Activated naive CD8-positive, alpha-beta T cell treated with anti-CD3 and anti-CD28 coated beads, Interleukin-2, amount 50 U/mL, for 24 hours (primary cell): Measurements from ENCODE around the gene ABCB1.
A peak's percentile ranks its signal among the peaks of the same experiment; 100 is the strongest.

Source experiments
- ATAC-seq: fragments of 150-1000 bp; cut with Tn5 transposase; one replicate; pipeline ENCODE4 v1.10.0; 2021
- DNase-seq: peaks from one replicate; pipeline ENCODE4 v3.0.0; 2021
- H3K27ac Mint-ChIP-seq: one replicate; pipeline ENCODE4 v1.8.0; 2021; ENCODE audit warnings: mild to moderate bottlenecking, mixed read lengths
- H3K27me3 Mint-ChIP-seq: one replicate; pipeline ENCODE4 v1.8.0; 2021; ENCODE audit warnings: mixed read lengths
- H3K36me3 Mint-ChIP-seq: one replicate; pipeline ENCODE4 v1.8.0; 2021; ENCODE audit warnings: low read depth, mixed read lengths
- H3K4me1 Mint-ChIP-seq: one replicate; pipeline ENCODE4 v1.8.0; 2021; ENCODE audit warnings: mixed read lengths
- H3K4me3 Mint-ChIP-seq: one replicate; pipeline ENCODE4 v1.8.0; 2021; ENCODE audit warnings: mild to moderate bottlenecking, moderate library complexity, mixed read lengths
- H3K9me3 Mint-ChIP-seq: one replicate; pipeline ENCODE4 v1.8.0; 2021; ENCODE audit warnings: mixed read lengths

ABCB1 gene

GRCh38 chr7:87564296-87564963, 36.3 kb downstream of the ABCB1 start:
- peaks cover 7% of the 10 kb centered on the region for H3K36me3 Mint-ChIP-seq
- no peaks in the 10 kb centered on the region for H3K9me3 Mint-ChIP-seq
- ATAC-seq (peak; percentile 66), DNase-seq (peak; percentile 16)
- no peaks in the 10 kb centered on the region for H3K27me3 Mint-ChIP-seq
- H3K27ac Mint-ChIP-seq: no peak overlapping the region
- H3K4me1 Mint-ChIP-seq: peaks cover 5% of the 10 kb centered on the region
- H3K4me3 Mint-ChIP-seq: no peak overlapping the region

GRCh38 chr7:87561702-87562101, 39.0 kb downstream of the ABCB1 start:
- H3K4me3 Mint-ChIP-seq: no peak overlapping the region
- ATAC-seq (no peak), DNase-seq (no peak)
- H3K27me3 Mint-ChIP-seq: no peaks in the 10 kb centered on the region
- peaks cover 5% of the 10 kb centered on the region for H3K4me1 Mint-ChIP-seq
- H3K36me3 Mint-ChIP-seq: peaks cover 6% of the 10 kb centered on the region
- no peak overlapping the region for H3K27ac Mint-ChIP-seq
- H3K9me3 Mint-ChIP-seq: no peaks in the 10 kb centered on the region

- Mint-ChIP-seq H3K36me3 (peaks cover 6% of the 10 kb centered on the region), H3K27me3 (no peaks in the 10 kb centered on the region), H3K9me3 (no peaks in the 10 kb centered on the region), H3K4me1 (peaks cover 5% of the 10 kb centered on the region), H3K4me3 (no peak overlapping the region), H3K27ac (no peak overlapping the region)
- DNase-seq (no peak), ATAC-seq (no peak)
Observed at GRCh38 chr7:87561102-87561501, 39.6 kb downstream of the ABCB1 start.

GRCh38 chr7:87552351-87552900, 48.3 kb downstream of the ABCB1 start:
- no peak for ATAC-seq
- Mint-ChIP-seq H3K4me1 (no peaks in the 10 kb centered on the region), H3K27me3 (no peaks in the 10 kb centered on the region), H3K9me3 (no peaks in the 10 kb centered on the region), H3K36me3 (peaks cover 10% of the 10 kb centered on the region), H3K4me3 (no peak overlapping the region), H3K27ac (no peak overlapping the region)
- no peak for DNase-seq

GRCh38 chr7:87548123-87548919, 52.4 kb downstream of the ABCB1 start:
- peaks cover 13% of the 10 kb centered on the region for H3K36me3 Mint-ChIP-seq
- peaks cover 2% of the 10 kb centered on the region for H3K4me1 Mint-ChIP-seq
- no peaks in the 10 kb centered on the region for H3K27me3 Mint-ChIP-seq
- no peaks in the 10 kb centered on the region for H3K9me3 Mint-ChIP-seq
- no peak overlapping the region for H3K27ac Mint-ChIP-seq
- DNase-seq (no peak), ATAC-seq (no peak)
- no peak overlapping the region for H3K4me3 Mint-ChIP-seq

GRCh38 chr7:87545760-87546159, 54.9 kb downstream of the ABCB1 start:
- no peak overlapping the region for H3K4me3 Mint-ChIP-seq
- H3K27me3 Mint-ChIP-seq: no peaks in the 10 kb centered on the region
- ATAC-seq (no peak), DNase-seq (no peak)
- H3K27ac Mint-ChIP-seq: no peak overlapping the region
- H3K9me3 Mint-ChIP-seq: no peaks in the 10 kb centered on the region
- H3K36me3 Mint-ChIP-seq: peaks cover 13% of the 10 kb centered on the region
- peaks cover 2% of the 10 kb centered on the region for H3K4me1 Mint-ChIP-seq

- no peak overlapping the region for H3K4me3 Mint-ChIP-seq
- H3K27me3 Mint-ChIP-seq: no peaks in the 10 kb centered on the region
- no peak overlapping the region for H3K27ac Mint-ChIP-seq
- peaks cover 2% of the 10 kb centered on the region for H3K4me1 Mint-ChIP-seq
- no peak for ATAC-seq
- H3K9me3 Mint-ChIP-seq: no peaks in the 10 kb centered on the region
- H3K36me3 Mint-ChIP-seq: peaks cover 6% of the 10 kb centered on the region
- DNase-seq: no peak
Observed at GRCh38 chr7:87543623-87544022, 57.1 kb downstream of the ABCB1 start.

- H3K4me1 Mint-ChIP-seq: peaks cover 2% of the 10 kb centered on the region
Observed at GRCh38 chr7:87541648-87542047, 59.0 kb downstream of the ABCB1 start.

GRCh38 chr7:87538052-87538451, 62.6 kb downstream of the ABCB1 start:
- no peak for ATAC-seq
- H3K36me3 Mint-ChIP-seq: no peaks in the 10 kb centered on the region
- no peaks in the 10 kb centered on the region for H3K4me1 Mint-ChIP-seq
- no peak overlapping the region for H3K27ac Mint-ChIP-seq
- no peaks in the 10 kb centered on the region for H3K9me3 Mint-ChIP-seq
- DNase-seq: no peak
- H3K27me3 Mint-ChIP-seq: no peaks in the 10 kb centered on the region
- H3K4me3 Mint-ChIP-seq: no peak overlapping the region

More at GRCh38 chr7:87541648-87542047, 59.0 kb downstream of the ABCB1 start:
- no peak overlapping the region for H3K4me3 Mint-ChIP-seq
- no peaks in the 10 kb centered on the region for H3K9me3 Mint-ChIP-seq
- DNase-seq (no peak), ATAC-seq (no peak)
- H3K27me3 Mint-ChIP-seq: no peaks in the 10 kb centered on the region
- H3K27ac Mint-ChIP-seq: no peak overlapping the region
- H3K36me3 Mint-ChIP-seq: peaks cover 6% of the 10 kb centered on the region

GRCh38 chr7:87534072-87534471, 66.6 kb downstream of the ABCB1 start:
- no peak overlapping the region for H3K4me3 Mint-ChIP-seq
- no peak for DNase-seq
- H3K27ac Mint-ChIP-seq: no peak overlapping the region
- H3K36me3 Mint-ChIP-seq: no peaks in the 10 kb centered on the region
- H3K9me3 Mint-ChIP-seq: no peaks in the 10 kb centered on the region
- H3K4me1 Mint-ChIP-seq: no peaks in the 10 kb centered on the region
- no peak for ATAC-seq
- no peaks in the 10 kb centered on the region for H3K27me3 Mint-ChIP-seq

GRCh38 chr7:87530126-87530525, 70.6 kb downstream of the ABCB1 start:
- no peak for DNase-seq
- Mint-ChIP-seq H3K4me3 (no peak overlapping the region), H3K9me3 (no peaks in the 10 kb centered on the region), H3K27me3 (no peaks in the 10 kb centered on the region), H3K36me3 (peaks cover 4% of the 10 kb centered on the region), H3K4me1 (no peaks in the 10 kb centered on the region), H3K27ac (no peak overlapping the region)
- ATAC-seq: no peak

- ATAC-seq (no peak), DNase-seq (no peak)
- peaks cover 4% of the 10 kb centered on the region for H3K36me3 Mint-ChIP-seq
- no peaks in the 10 kb centered on the region for H3K4me1 Mint-ChIP-seq
- no peaks in the 10 kb centered on the region for H3K9me3 Mint-ChIP-seq
- no peak overlapping the region for H3K27ac Mint-ChIP-seq
- no peaks in the 10 kb centered on the region for H3K27me3 Mint-ChIP-seq
- no peak overlapping the region for H3K4me3 Mint-ChIP-seq
Observed at GRCh38 chr7:87528730-87529129, 72.0 kb downstream of the ABCB1 start.

- H3K9me3 Mint-ChIP-seq: no peaks in the 10 kb centered on the region
- no peak for DNase-seq
- H3K4me1 Mint-ChIP-seq: no peaks in the 10 kb centered on the region
- H3K27ac Mint-ChIP-seq: no peak overlapping the region
- peaks cover 6% of the 10 kb centered on the region for H3K36me3 Mint-ChIP-seq
- H3K4me3 Mint-ChIP-seq: no peak overlapping the region
- ATAC-seq: no peak
- H3K27me3 Mint-ChIP-seq: no peaks in the 10 kb centered on the region
Observed at GRCh38 chr7:87518735-87519134, 81.9 kb downstream of the ABCB1 start.

GRCh38 chr7:87517891-87518290, 82.8 kb downstream of the ABCB1 start:
- no peak for DNase-seq
- Mint-ChIP-seq H3K9me3 (no peaks in the 10 kb centered on the region), H3K27ac (no peak overlapping the region), H3K4me1 (no peaks in the 10 kb centered on the region), H3K4me3 (no peak overlapping the region), H3K27me3 (no peaks in the 10 kb centered on the region), H3K36me3 (peaks cover 10% of the 10 kb centered on the region)
- no peak for ATAC-seq

- H3K4me3 Mint-ChIP-seq: no peak overlapping the region
- DNase-seq: no peak
- no peaks in the 10 kb centered on the region for H3K4me1 Mint-ChIP-seq
- H3K9me3 Mint-ChIP-seq: no peaks in the 10 kb centered on the region
- H3K27ac Mint-ChIP-seq: no peak overlapping the region
- H3K36me3 Mint-ChIP-seq: peaks cover 10% of the 10 kb centered on the region
- no peak for ATAC-seq
- no peaks in the 10 kb centered on the region for H3K27me3 Mint-ChIP-seq
Observed at GRCh38 chr7:87517136-87517815, 83.4 kb downstream of the ABCB1 start.
